NCI-H2107 (cell line): ENCODE data around the gene ZFHX3.

Experiments used
- DNase-seq: peaks from one replicate; lab custom pipeline; 2025; lab: John Stamatoyannopoulos, UW

Gene ZFHX3

DNA sequence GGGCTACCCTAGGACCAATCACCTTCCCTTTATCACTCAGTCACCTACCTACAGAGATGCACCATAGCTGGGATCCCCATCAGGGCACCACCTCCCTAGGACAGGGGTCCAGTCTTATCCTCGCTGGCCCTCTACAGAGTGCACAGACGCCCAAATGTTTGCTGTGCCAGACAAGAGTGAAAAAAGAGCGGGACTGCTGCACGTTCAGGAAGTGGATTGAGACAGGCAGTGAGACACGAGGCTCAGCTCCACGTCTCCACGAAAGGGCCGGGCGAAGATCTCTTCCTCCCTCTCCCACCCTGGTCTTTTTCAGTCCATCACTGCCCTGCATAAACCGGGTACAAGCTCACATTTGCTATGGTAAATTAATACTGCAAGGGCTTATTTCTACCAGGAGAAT, 95.5 kb downstream of the ZFHX3 start:
- DNase-seq: no peak

DNA sequence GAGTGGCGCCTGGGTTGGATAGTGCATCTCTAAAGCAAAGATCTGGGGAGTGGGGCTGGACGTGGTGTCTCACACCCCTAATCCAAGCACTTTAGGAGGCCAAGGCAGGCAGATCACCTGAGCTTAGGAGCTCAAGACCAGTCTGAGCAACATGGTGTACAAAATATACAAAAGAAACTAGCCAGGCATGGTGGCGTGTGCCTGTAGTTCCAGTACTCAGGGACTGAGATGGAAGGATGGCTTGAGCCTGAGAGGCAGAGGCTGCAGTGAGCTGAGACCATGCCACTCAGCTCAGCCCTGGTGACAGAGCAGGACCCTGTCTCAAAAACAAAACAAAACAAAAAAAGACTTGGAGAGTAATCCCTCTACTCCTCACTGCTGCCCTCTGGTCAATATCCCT, 96.0 kb downstream of the ZFHX3 start:
- DNase-seq: no peak

DNA sequence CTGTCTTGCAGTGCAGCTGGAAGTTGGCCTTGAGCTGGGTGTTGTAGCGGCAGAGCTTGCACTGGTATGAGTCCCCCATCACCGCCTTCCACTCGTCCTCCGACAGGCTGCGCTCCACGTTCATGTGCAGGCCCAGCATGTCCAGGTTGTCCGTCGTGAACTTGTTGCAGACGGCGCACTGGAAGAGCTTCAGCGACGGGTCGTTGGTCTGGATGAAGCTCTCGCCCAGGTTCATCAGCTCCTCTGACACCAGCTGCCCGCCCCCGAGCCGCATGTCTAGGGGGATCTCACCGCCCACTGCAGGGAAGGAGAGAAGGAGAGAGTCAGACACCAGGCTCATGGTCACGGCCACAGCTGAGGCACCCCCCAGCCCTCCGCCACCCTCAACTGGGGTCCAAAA, 97.3 kb downstream of the ZFHX3 start:
- no peak for DNase-seq

DNA sequence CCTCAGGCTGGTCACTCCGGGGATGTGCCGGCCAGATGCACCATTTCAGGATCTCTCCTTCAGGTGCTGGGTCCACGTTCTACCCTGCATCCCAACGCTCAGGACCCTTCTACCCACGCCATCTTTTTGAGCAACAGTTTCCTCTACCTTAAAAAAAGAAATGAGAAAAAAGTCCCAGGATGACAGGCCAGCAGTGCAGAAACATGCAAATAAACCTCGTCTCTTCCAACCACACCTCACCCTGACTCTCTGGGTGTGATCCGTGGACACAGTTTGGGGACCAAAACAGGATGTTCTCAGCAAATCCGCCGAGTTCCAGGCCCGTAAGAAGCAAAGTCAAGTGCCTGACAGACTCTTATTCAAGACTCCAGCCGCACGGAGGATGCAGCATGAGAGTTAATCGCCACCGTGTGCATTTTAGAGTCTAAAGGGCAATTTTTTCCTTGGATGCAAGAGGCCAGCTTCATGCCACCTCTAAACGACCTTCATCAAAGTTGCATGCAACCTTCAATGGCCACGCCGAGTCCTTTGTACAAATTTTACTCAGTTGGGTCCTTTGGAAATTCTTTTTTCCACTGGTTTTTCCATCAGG, 99.6 kb downstream of the ZFHX3 start:
- DNase-seq: no peak

DNA sequence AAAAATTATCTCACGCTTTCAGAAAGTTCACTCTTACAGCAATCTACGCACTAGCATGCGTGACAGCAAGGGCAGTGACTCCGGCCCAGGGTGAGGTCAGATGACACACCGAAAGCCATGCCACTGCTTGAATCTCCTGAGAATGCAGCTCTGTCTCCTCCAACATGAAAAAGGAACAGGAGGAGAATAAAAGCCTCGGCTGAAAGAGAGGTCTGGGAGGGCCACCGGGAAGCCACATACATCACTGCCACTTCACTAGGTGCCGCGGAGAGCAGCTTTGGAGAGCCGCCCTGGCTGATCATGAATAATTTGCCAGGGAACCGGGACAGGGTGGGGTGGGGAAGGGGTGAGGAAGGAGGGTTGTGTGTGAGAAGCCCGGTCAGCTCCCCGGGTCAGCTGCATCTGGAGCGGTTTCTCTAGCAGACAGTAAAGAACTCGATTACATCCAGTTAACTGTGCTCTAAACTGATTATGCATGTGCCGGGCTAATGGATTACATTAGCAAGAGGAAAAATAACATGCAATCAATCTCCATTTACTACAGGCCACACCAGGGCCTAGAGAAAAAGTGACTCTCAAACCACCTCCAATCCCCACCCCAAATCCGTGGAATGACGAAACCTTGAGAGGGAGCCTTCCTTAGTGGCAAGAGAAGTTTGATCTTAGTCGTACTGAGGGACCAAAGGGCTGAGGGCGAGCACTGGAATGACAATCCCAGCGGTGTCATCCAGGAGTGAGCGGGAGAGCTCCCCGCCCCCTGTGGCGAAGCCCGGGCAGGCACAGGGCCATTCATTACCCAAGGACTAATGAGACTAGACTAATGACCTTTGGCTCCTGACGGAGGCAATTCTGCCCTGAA, 100.3 kb downstream of the ZFHX3 start:
- no peak for DNase-seq

DNA sequence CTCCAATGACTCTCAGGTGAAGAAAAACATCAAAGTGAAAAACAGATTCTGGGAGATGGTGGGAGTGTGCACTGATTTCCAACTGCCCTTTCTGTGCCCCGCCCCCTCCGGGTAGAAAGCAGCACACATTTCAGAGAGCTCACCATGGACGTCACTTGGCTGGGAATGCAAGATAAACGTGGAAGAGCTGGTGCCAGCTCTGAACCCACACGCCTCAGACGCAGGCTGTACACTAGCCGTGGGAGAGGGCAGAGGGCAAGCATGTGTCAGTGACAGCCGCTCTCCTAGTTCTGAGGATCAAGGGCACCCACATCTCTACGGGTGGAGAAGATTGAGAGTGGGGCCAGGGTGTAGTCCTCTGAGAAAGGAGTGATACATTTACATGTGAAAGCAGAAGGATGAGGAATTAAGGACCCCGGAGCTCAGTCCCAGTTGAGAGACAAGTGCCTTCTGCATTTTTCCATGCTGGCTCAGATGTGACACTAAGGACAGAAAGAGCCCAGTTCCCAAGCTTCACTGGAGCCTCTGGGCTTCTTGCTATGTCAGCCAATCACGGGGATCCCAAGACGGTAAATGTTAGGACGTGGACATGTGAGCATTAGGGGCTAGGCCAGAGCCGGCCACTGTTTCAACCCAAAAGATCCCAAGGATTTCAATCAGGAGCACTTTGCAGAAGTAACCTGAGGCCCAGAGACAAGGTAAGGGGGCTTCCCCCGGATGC, 101.3 kb downstream of the ZFHX3 start:
- DNase-seq: no peak

DNA sequence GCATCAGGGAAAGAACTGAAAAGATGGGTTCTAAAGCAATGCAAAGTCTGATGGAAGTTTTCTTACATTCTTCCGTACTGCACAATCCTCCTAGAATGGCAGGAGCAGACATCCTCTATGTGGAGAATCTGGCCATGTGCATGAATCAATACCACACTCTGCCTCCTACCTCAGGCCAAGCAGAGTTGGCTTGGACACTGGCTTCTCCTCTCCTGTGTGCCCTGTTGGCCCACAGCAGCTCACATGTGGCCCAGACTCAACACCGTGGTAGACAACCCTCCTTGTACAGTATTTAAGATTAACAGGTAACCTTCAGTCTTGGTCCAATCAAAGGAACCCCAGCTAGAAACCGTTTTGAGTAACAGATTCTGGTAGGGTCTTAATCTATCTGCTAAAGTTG, 101.9 kb downstream of the ZFHX3 start:
- DNase-seq: no peak

DNA sequence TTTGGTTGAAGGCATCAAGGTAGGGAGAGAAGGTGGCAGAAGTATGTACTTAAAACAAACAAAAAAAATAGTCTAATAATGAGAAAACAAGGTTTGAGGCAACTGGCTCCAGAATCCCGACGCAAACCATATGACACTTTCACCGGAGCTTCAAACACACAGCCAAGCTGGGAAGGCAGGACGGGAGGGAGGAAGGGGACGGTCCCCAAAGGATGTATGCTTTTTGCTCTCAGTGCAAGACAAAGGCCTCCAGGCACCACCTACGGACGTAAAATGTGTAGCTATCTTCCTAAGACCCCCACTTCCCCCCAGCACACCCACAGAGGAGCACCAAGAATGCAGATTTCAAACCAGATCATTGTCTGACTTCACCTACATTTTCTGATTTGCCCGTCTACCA, 102.3 kb downstream of the ZFHX3 start:
- no peak for DNase-seq

DNA sequence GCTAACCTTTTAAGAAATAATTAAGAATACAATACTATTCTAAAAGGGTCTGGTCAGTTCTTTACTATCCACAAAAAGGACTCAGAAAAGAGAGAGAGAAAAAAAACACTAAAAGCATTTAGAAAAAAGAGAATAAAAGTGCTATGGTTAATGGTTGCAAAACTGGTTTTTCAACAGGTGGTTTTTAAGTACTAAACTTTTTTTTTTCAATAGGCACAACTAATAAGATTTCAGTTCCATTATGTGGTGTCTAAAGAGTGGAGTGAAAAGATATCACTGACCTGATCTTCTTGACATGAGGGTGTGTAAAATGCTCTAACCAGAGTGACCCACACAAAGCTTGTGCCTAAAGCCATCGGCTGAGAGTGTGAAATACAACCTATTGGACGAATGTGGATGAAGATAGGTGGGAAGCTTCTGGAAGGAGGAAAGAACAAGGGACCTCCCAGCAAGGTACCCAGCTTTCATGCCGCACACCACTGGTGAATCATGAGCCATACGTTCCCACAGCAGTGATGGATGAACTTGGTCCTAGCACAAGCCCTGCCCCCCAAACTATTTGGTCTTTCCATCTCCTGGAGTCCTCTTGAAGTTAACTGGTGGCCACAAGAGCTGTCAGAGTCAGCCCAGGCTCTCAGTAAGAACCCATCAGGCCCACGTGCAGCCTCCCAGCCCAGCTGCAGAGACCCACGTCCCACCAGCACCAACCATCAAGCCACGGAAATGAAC, 103.0 kb downstream of the ZFHX3 start:
- no peak for DNase-seq

DNA sequence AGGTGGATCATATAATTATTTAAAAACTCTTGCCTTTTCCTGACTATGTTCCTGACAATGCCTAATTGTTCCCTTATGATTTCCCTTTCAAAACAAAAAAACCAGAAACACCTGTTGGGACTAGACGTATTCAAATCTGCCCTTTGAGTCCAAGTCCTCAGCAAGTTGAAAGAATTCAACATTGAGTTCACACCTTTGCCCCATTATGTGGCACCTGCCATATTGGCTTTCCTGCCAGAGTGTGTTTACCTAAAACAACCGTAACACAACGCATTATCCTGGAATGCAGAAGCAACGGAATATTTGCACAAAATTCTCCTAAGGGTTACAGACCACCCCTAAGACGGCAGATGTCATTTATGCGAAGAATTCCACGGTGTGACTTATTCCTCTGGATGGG, 105.9 kb downstream of the ZFHX3 start:
- DNase-seq: no peak

DNA sequence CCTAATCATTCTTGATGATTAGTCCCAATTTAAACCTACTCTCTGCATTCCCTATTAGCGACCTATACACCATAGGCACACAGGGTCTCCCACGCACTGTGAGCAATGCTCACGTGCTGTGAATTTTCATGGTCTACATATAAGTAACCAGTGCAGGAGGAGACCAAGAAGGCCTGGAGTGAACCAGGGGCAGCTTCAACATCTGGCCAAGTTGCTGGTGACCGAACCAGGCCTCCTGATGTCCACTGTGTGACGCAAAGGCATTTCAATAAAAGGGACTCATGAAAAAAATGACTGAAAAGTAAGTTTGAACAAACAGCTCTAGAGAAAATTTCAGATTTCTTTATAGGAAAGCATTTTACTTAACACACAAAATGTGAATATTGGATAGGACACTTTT, 107.0 kb downstream of the ZFHX3 start:
- DNase-seq: no peak

DNA sequence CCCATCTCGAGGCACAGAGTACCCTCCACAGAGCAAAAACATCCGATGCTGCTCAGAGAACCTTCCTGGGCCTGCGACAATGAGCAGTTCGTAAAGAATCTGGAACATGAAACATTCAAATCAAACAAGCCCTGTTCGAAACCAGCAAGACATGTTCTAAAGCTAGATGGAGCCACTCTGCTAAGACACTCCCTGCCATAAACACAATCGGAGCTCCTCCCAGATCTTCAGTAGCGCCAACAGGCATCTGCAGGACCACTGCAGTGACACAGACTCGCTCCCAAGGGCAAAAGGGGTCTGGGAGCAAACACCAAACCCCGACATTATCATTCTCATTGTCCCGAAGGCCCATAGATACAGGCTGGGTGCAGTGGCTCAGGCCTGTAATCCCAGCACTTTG, 108.7 kb downstream of the ZFHX3 start:
- DNase-seq: no peak

DNA sequence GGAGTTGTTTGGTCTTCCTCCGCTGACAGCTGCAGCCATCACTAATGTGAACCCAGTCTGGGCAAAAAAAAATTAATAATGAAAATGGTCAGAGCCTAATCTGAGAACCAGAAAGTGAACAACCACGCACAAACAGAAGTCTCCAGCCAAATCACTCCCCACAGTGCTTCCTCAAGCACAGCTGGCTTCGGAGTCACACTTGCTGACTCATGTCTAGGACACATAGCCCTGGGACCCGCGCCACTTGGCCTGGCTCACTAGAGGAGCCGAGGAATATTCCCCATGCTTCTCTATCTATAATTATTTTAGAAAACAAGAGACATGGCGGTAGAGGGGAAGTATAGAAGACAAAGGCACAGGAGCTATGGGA, 109.1 kb downstream of the ZFHX3 start:
- DNase-seq: no peak

DNA sequence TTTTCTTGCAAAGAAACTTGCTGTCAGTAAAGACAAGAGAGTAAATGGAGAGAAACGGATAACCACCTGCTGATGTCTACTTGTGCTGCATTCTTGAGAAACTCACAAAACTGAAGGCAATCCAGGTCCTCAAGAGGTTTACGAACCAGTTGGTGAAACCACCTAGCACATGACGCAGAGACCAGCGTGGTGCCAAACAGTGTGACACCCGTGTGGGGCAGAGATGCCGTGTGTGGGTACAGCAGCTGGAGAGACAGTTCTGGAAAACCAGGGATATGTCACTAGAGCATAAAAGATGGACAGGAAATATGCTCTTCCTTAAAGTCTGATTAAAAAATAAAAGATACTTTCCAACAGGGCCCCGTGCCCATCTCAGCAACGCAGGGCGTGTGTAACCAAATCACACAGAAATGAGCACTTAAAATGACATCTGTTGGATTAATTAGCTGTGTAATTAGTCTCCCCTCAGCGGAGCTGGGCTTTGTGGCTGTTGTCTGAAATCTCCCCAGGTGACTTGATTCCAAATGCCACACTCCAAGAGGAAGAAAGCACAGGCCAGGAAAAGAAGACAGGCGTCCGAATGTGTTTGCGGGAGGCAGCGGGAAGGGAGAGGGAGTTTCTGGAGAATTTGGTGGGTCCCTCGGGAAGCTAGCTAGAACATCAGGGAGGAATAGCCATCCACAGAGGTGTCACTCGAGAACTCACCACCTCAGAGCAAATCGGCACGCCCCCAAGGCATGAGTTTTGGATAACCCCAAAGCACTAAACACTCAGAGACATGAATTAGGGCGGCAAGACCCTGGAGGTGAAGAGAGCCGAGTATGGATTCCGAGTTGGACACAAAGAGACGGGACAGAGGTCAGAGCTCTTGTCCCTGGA, 109.8 kb downstream of the ZFHX3 start:
- no peak for DNase-seq

DNA sequence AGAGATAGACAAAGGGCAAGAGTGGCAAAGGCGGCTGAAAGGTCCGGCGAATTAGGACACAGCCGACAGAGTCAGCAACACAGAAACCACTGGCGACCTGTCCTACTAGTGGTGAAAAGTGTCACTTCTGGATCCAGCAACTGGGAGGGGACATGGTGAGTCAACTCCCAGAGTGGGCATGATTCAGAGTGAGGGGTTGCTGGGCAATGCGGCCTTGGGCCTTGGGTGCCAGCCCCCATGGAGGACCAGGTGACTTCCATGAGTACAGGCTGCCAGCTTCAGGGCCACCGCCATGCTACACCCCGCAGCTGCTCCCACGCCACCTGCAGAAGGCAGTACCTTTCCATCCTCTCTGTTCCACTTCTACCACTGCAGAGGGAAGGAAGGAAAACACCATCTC, 110.6 kb downstream of the ZFHX3 start:
- no peak for DNase-seq

DNA sequence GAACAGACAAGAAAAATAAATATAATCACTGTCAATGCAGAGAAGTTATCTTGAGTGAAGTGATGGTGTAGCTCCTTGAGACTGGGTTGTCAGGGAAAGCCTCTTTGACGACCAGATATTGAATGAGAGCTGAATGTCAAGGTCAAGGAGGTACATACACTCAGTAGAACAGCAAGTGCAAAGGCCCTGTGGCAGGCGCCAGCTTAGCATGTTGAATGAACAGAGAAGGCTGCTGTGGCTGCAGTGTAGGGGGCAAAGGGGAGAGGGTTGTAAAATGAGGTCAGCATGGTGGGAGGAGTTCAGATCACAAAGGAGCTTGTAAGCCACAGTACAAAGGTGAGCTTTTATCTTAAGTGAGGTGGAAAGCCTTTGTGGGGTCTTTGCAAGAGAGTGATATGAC, 111.5 kb downstream of the ZFHX3 start:
- no peak for DNase-seq

DNA sequence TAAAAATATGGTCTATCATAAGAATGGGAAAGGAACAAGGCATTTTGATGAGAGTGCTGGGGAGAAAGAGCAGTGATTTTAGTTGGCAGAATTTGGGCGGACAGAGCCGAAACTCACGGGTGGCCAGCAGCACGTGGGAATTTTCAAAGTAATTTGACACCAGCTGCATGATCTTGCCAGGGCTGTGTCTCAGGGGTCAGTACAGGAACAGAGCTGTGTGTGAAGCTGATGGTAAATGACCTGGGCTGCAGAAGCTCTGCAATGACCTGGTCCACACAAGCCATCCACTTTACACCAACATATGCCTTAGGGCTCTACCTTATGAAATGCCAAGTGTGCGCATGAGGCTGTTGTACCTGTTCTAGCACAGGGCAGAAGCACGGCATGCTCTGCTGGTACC, 112.0 kb downstream of the ZFHX3 start:
- no peak for DNase-seq

DNA sequence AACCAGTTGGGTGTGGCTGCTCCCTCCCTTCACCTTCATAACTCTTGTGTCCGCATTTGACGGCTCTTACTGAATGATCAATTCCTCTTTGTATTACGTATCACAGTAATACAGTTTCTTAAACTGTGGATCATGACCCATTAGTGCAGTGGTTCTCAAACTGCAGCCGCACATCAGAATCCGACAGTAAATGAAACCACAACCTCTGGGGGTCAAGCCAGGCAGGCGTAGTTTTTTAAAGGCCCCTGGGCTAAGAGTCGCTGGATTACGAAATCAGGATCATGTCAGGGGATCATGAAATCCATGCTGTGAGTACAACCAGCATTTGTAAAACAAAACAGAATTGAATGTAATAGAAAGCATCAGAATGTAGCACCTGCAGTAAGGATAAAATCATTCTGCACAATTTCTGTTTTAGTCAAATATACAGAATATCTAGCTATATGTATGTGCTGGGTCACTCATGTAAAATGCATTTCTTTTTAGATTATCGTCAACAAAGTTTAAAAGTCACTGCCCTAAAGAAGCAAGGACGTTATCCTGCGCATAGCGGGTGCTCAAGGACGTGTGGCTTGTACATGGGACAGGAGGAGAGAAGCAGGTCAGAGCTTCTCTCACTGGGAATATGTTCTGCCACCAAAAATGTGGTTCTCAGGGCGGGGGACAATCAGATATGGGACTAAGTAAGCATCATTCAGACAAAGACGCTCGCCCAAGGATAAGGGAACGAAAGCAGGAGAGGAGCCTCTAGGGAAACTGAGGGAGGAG, 113.1 kb downstream of the ZFHX3 start:
- no peak for DNase-seq

DNA sequence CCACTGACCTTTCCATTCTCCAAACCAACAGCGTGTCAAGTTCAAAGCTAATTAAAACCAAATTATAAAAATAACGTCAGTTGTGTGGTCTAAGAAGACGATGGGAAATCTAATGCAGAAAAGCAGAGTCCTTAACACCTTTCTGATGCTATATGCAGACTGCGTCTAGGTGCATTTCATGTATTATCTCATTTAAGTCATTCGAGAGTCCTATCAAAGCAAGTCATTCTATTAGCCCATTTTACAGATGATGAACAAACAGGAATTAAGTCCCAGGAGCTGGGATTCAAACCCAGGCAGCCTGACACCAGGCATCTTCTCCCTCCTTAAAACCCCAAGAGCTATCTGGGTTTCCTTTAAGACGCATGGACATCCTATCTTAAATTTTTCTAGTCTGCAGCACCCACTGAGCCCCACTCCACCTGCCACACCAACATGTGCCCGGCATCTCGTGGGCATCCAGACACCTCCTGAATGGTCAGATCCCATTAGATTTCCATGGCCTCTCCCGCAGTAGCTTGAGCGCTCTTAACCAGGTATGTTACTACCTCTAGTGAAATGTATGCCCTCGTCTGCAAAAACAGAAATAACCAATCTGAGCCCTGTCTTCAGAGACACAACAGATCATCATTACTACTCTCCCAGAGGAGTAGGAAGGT, 115.1 kb downstream of the ZFHX3 start:
- DNase-seq: no peak

DNA sequence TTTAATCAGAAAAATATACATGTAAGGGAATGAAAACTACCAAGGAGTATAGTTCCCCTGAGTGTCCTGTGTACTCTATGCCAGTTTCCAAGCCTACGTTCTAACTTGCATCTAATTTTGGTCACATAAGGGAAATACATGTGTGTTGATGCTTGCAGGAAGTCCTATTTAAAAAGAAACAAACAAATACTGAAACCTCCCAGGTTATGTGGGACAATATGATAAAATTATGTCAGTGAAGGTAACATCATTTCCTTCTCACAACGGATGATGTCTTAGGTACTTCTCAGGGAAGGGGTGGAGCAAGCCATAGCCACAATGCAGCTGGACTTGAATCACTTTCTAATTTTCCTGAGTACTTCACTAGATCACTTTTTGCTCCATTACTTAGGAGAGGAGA, 115.9 kb downstream of the ZFHX3 start:
- DNase-seq: no peak
